Measurements from ENCODE around the gene EME1.

The EME1 gene

DNA sequence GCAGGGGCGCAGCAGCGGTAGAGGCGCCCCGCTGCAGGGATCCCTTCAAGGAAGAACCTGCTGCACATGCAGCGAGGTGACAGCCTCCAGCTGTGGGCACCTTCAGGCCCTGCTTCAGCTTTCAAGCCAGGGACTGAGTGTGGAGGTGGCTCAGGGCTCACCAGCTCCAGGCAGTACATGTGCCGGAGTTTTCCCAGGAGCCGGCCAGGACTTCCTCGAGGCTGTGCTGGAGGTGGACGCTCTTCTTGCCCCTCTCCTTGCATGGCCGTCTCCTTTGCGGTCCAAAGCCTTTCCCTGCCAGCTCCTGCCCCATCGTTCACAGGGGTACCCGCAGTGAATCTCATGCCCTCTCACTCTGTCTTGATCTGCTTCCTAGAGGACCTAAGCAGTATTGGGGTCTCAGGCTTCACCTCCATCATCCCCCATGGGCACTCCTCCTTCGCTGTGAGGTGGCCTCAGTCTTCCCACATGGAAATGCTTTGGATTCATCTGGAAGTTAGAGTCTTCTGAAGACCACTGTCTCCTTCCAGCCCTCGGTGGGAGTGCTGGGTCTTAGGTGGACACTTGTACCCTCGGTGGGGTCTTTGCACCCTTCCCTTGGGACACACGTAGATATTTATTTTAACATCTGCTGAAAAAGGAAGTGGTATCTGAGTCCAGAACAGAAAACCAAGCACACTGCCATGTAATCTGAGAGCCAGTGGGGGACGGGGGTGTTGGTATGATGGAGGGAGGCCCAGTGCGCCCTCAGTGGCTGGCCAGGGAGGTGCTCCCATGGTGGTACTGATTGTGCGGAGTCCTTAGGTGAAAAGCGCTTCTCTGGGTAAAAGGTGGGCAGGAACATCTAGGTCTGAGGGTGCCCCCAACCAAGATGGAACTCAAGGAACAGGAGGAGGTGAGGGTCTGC is 20.1 kb upstream of the EME1 start:
- H3K4me3 ChIP-seq (ENCODE audit: low read length) = no peak overlapping the region
- no peaks in the 10 kb centered on the region for H3K27me3 ChIP-seq (ENCODE audit: control insufficient read depth, insufficient read depth, low read length)
- H3K36me3 ChIP-seq (ENCODE audit: control insufficient read depth, insufficient read depth, low read length) = peaks cover 18% of the 10 kb centered on the region
- H3K9ac ChIP-seq (ENCODE audit: low read length) = no peak overlapping the region
- H3K4me1 ChIP-seq (ENCODE audit: control insufficient read depth, insufficient read depth, low read length) = no peaks in the 10 kb centered on the region
- no peak overlapping the region for H3K27ac ChIP-seq (ENCODE audit: low read depth, low read length)

- no peak overlapping the region for H3K9ac ChIP-seq (ENCODE audit: low read length)
- peaks cover 18% of the 10 kb centered on the region for H3K36me3 ChIP-seq (ENCODE audit: control insufficient read depth, insufficient read depth, low read length)
- no peak overlapping the region for H3K27ac ChIP-seq (ENCODE audit: low read depth, low read length)
- H3K27me3 ChIP-seq (ENCODE audit: control insufficient read depth, insufficient read depth, low read length) = no peaks in the 10 kb centered on the region
- H3K4me3 ChIP-seq (ENCODE audit: low read length) = no peak overlapping the region
- H3K4me1 ChIP-seq (ENCODE audit: control insufficient read depth, insufficient read depth, low read length) = no peaks in the 10 kb centered on the region
Observed at GRCh38 chr17:50353600-50354195, 19.3 kb upstream of the EME1 start.

DNA sequence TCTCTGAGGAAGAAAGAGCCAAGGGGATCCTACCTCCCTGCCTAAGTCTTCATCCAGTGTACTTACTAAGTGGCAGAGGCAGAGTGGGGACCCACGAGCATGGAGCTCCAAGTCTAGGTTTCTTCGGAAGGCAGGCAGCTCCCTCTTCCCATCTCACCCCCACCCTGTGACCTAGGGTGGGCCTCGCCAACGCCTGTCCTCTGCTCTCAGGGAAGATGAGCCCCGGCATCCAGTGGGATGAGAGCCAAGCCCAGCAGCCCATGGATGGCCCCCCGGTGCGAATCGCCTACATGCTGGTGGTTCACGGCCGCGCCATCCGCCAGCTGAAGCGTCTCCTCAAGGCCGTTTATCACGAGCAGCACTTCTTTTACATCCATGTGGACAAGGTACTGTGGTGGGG is 18.8 kb upstream of the EME1 start:
- Histone ChIP-seq H3K4me1 (ENCODE audit: control insufficient read depth, insufficient read depth, low read length) (no peaks in the 10 kb centered on the region), H3K27ac (ENCODE audit: low read depth, low read length) (no peak overlapping the region), H3K36me3 (ENCODE audit: control insufficient read depth, insufficient read depth, low read length) (peaks cover 23% of the 10 kb centered on the region), H3K27me3 (ENCODE audit: control insufficient read depth, insufficient read depth, low read length) (no peaks in the 10 kb centered on the region), H3K9ac (ENCODE audit: low read length) (no peak overlapping the region), H3K4me3 (ENCODE audit: low read length) (no peak overlapping the region)

DNA sequence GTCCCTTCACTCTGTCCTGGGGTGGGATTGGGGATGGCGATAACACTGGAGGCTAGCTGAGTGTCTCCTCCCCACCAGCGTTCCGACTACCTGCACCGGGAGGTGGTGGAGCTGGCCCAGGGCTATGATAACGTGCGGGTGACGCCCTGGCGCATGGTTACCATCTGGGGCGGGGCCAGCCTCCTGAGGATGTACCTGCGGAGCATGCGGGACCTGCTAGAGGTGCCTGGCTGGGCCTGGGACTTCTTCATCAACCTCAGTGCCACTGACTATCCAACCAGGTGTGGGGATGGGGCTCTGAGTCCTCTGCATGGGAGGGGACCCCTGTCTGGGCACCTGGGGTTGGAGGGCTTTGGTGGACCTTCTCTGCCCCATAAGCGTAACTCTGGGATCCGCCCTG is 18.3 kb upstream of the EME1 start:
- no peaks in the 10 kb centered on the region for H3K4me1 ChIP-seq (ENCODE audit: control insufficient read depth, insufficient read depth, low read length)
- no peak overlapping the region for H3K9ac ChIP-seq (ENCODE audit: low read length)
- H3K4me3 ChIP-seq (ENCODE audit: low read length) = no peak overlapping the region
- H3K36me3 ChIP-seq (ENCODE audit: control insufficient read depth, insufficient read depth, low read length) = peaks cover 27% of the 10 kb centered on the region
- no peak overlapping the region for H3K27ac ChIP-seq (ENCODE audit: low read depth, low read length)
- H3K27me3 ChIP-seq (ENCODE audit: control insufficient read depth, insufficient read depth, low read length) = no peaks in the 10 kb centered on the region

GRCh38 chr17:50355336-50355700 is 17.7 kb upstream of the EME1 start:
- Histone ChIP-seq H3K36me3 (ENCODE audit: control insufficient read depth, insufficient read depth, low read length) (peaks cover 27% of the 10 kb centered on the region), H3K4me1 (ENCODE audit: control insufficient read depth, insufficient read depth, low read length) (no peaks in the 10 kb centered on the region), H3K9ac (ENCODE audit: low read length) (no peak overlapping the region)

DNA sequence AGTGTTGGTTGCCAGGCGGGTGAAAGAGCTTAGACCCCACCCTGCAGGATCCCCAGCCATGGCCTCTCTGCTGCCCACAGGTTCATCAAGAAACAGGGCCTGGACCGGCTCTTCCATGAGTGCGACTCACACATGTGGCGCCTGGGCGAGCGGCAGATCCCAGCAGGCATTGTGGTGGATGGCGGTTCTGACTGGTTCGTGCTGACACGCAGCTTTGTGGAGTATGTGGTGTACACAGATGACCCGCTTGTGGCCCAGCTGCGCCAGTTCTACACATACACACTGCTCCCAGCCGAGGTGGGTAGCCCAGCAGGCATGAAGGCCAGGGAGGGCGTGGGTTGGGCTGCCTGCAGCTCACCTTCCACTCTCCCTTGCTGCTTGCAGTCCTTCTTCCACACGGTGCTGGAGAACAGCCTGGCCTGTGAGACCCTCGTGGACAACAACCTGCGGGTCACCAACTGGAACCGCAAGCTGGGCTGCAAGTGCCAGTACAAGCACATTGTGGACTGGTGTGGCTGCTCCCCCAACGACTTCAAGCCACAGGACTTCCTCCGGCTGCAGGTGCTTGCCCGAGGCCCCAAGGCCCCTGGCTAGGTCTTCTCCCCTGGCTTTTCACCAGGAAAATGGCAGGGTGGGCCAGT is 17.2 kb upstream of the EME1 start:
- no peak overlapping the region for H3K9ac ChIP-seq (ENCODE audit: low read length)
- H3K36me3 ChIP-seq (ENCODE audit: control insufficient read depth, insufficient read depth, low read length) = peaks cover 27% of the 10 kb centered on the region
- no peak overlapping the region for H3K4me3 ChIP-seq (ENCODE audit: low read length)
- no peaks in the 10 kb centered on the region for H3K27me3 ChIP-seq (ENCODE audit: control insufficient read depth, insufficient read depth, low read length)
- no peaks in the 10 kb centered on the region for H3K4me1 ChIP-seq (ENCODE audit: control insufficient read depth, insufficient read depth, low read length)
- no peak overlapping the region for H3K27ac ChIP-seq (ENCODE audit: low read depth, low read length)

More at GRCh38 chr17:50355336-50355700, 17.7 kb upstream of the EME1 start:
- H3K4me3 ChIP-seq (ENCODE audit: low read length) = no peak overlapping the region
- no peaks in the 10 kb centered on the region for H3K27me3 ChIP-seq (ENCODE audit: control insufficient read depth, insufficient read depth, low read length)
- H3K27ac ChIP-seq (ENCODE audit: low read depth, low read length) = no peak overlapping the region

DNA sequence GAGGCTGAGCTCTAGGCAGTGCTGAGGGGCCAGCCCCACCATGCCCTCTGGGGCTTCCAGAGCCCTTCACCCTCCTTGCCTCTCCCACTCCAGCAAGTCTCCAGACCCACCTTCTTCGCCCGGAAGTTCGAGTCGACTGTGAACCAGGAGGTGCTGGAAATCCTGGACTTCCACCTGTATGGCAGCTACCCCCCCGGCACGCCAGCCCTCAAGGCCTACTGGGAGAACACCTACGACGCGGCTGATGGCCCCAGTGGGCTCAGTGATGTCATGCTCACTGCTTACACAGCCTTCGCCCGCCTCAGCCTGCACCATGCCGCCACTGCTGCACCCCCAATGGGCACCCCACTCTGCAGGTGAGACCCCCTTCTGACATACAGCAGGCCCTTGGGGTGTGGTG is 16.6 kb upstream of the EME1 start:
- Histone ChIP-seq H3K9ac (ENCODE audit: low read length) (no peak overlapping the region), H3K4me3 (ENCODE audit: low read length) (no peak overlapping the region), H3K27ac (ENCODE audit: low read depth, low read length) (no peak overlapping the region), H3K36me3 (ENCODE audit: control insufficient read depth, insufficient read depth, low read length) (peaks cover 27% of the 10 kb centered on the region), H3K4me1 (ENCODE audit: control insufficient read depth, insufficient read depth, low read length) (no peaks in the 10 kb centered on the region), H3K27me3 (ENCODE audit: control insufficient read depth, insufficient read depth, low read length) (no peaks in the 10 kb centered on the region)

- Histone ChIP-seq H3K4me1 (ENCODE audit: control insufficient read depth, insufficient read depth, low read length) (no peaks in the 10 kb centered on the region), H3K36me3 (ENCODE audit: control insufficient read depth, insufficient read depth, low read length) (peaks cover 27% of the 10 kb centered on the region), H3K27ac (ENCODE audit: low read depth, low read length) (no peak overlapping the region), H3K9ac (ENCODE audit: low read length) (no peak overlapping the region), H3K27me3 (ENCODE audit: control insufficient read depth, insufficient read depth, low read length) (no peaks in the 10 kb centered on the region), H3K4me3 (ENCODE audit: low read length) (no peak overlapping the region)
Observed at GRCh38 chr17:50356892-50357510, 16.0 kb upstream of the EME1 start.

GRCh38 chr17:50358177-50358576 is 14.9 kb upstream of the EME1 start:
- H3K27me3 ChIP-seq (ENCODE audit: control insufficient read depth, insufficient read depth, low read length) = no peaks in the 10 kb centered on the region
- no peak overlapping the region for H3K27ac ChIP-seq (ENCODE audit: low read depth, low read length)
- H3K4me1 ChIP-seq (ENCODE audit: control insufficient read depth, insufficient read depth, low read length) = peaks cover 2% of the 10 kb centered on the region
- H3K4me3 ChIP-seq (ENCODE audit: low read length) = no peak overlapping the region
- peaks cover 27% of the 10 kb centered on the region for H3K36me3 ChIP-seq (ENCODE audit: control insufficient read depth, insufficient read depth, low read length)
- no peak overlapping the region for H3K9ac ChIP-seq (ENCODE audit: low read length)

GRCh38 chr17:50359005-50359699 is 13.9 kb upstream of the EME1 start:
- Histone ChIP-seq H3K36me3 (ENCODE audit: control insufficient read depth, insufficient read depth, low read length) (peaks cover 22% of the 10 kb centered on the region), H3K4me3 (ENCODE audit: low read length) (no peak overlapping the region), H3K27me3 (ENCODE audit: control insufficient read depth, insufficient read depth, low read length) (no peaks in the 10 kb centered on the region), H3K9ac (ENCODE audit: low read length) (no peak overlapping the region), H3K4me1 (ENCODE audit: control insufficient read depth, insufficient read depth, low read length) (peaks cover 2% of the 10 kb centered on the region), H3K27ac (ENCODE audit: low read depth, low read length) (no peak overlapping the region)

DNA sequence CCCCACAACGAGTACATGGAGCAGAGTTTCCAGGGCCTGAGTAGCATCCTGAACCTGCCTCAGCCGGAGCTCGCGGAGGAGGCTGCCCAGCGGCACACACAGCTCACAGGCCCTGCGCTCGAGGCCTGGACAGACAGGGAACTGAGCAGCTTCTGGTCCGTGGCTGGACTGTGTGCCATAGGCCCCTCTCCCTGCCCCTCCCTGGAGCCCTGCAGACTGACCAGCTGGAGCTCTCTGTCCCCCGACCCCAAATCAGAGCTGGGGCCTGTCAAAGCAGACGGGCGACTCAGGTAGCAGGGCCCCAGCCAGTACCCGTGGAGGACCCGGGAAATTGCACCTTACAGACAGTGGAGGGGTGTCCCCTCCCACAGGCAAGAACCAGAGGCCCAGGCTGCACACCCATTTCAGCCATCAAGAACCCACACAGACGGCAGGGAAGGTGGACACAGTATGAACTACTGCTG is 13.0 kb upstream of the EME1 start:
- H3K9ac ChIP-seq (ENCODE audit: low read length) = no peak overlapping the region
- H3K4me1 ChIP-seq (ENCODE audit: control insufficient read depth, insufficient read depth, low read length) = peaks cover 2% of the 10 kb centered on the region
- no peaks in the 10 kb centered on the region for H3K27me3 ChIP-seq (ENCODE audit: control insufficient read depth, insufficient read depth, low read length)
- no peak overlapping the region for H3K27ac ChIP-seq (ENCODE audit: low read depth, low read length)
- no peak overlapping the region for H3K4me3 ChIP-seq (ENCODE audit: low read length)
- H3K36me3 ChIP-seq (ENCODE audit: control insufficient read depth, insufficient read depth, low read length) = peaks cover 17% of the 10 kb centered on the region
